ENCODE measurements around the gene ABCA8.
"Not testable (repeated sequence)": the region's sequence is repeated elsewhere in the genome, so short reads cannot be mapped to it uniquely, and the experiment has no call there.

GRCh38 chr17:68943812-68944182 is 11.4 kb downstream of the ABCA8 start:
- TF ChIP-seq CTCF (IDR thresholded peaks at IDR 0.05; ENCODE audit: low read depth, low read length, poor library complexity, severe bottlenecking); EZH2phosphoT487 (IDR thresholded peaks at IDR 0.05; ENCODE audit: borderline replicate concordance, low read length): not testable (repeated sequence)
